Measurements from ENCODE around the gene RBFOX1.

DNA sequence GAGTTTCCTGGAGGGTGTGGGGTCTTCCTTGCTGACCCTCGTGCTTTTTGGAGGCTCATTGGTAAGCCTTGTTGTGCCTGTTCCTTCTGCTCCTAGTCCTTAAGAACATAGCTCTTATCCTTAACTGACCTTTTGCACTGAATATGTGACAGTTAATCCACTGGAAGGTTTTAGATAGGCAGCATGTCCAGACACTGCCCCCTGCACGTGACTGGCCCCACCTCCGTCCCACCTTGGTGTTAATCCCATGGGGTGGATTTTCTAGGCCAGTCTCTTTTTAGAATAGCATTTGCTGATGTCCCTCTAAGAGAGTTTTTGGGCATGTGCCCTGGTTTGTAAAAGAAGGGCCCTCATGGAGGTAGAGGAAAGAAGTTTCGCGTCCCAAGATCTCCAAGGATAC is 58.3 kb downstream of the RBFOX1 start:
- TF ChIP-seq, protein P1, sequence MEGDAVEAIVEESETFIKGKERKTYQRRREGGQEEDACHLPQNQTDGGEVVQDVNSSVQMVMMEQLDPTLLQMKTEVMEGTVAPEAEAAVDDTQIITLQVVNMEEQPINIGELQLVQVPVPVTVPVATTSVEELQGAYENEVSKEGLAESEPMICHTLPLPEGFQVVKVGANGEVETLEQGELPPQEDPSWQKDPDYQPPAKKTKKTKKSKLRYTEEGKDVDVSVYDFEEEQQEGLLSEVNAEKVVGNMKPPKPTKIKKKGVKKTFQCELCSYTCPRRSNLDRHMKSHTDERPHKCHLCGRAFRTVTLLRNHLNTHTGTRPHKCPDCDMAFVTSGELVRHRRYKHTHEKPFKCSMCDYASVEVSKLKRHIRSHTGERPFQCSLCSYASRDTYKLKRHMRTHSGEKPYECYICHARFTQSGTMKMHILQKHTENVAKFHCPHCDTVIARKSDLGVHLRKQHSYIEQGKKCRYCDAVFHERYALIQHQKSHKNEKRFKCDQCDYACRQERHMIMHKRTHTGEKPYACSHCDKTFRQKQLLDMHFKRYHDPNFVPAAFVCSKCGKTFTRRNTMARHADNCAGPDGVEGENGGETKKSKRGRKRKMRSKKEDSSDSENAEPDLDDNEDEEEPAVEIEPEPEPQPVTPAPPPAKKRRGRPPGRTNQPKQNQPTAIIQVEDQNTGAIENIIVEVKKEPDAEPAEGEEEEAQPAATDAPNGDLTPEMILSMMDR (conservative IDR thresholded peaks at IDR 0.05; ENCODE audit: low read depth, low read length): no peak
- TF ChIP-seq EZH2 (IDR thresholded peaks at IDR 0.05; ENCODE audit: low read length, unreplicated experiment) (no peak), EZH2phosphoT487 (IDR thresholded peaks at IDR 0.05; ENCODE audit: borderline replicate concordance, low read length) (no peak)

Measured in PC-3 (cell line).